K562 (cell line): ENCODE results near the gene TLDC2. TPM values are rescaled to one million over a fixed set of nuclear protein-coding genes. Genes with fewer than 3 reads are reported as not detected.

Experiments used
- BCL6 ChIP-seq: fragments of 250-450 bp; sonication (Bioruptor Pico); IDR thresholded peaks from 2 replicates; pipeline ENCODE4 v1.4.0; 2020
- BRF1 ChIP-seq: IDR thresholded peaks from 3 replicates; pipeline ENCODE4 v1.6.1; 2011; ENCODE audit warnings: borderline replicate concordance, mild to moderate bottlenecking; ENCODE audit not compliant: insufficient read length; ENCODE audit errors: extremely low read depth
- CBFB ChIP-seq: sonication (generic); formaldehyde crosslinking; IDR thresholded peaks from 2 replicates; pipeline ENCODE4 v1.4.0; 2020; ENCODE audit warnings: mild to moderate bottlenecking, missing genetic modification reagents
- CHAMP1 ChIP-seq: fragments of 450-650 bp; IDR thresholded peaks from 2 replicates; pipeline ENCODE4 v1.6.1; 2016; ENCODE audit warnings: mild to moderate bottlenecking
- GATAD2B ChIP-seq: fragments of 450-650 bp; IDR thresholded peaks from 2 replicates; pipeline ENCODE4 v1.6.1; 2017; ENCODE audit warnings: mild to moderate bottlenecking, borderline replicate concordance
- KAT2B ChIP-seq: IDR thresholded peaks from one replicate; pipeline ENCODE4 v1.6.1; 2012; ENCODE audit warnings: low read depth, mild to moderate bottlenecking, control low read depth, inconsistent platforms, low read length, moderate library complexity
- KDM2B ChIP-seq: fragments of 250-450 bp; sonication (Bioruptor Pico); IDR thresholded peaks from 2 replicates; pipeline ENCODE4 v1.8.0; 2021; ENCODE audit warnings: mild to moderate bottlenecking, moderate library complexity
- THRAP3 ChIP-seq: fragments of 450-650 bp; IDR thresholded peaks from 2 replicates; pipeline ENCODE4 v1.6.1; 2016; ENCODE audit warnings: mild to moderate bottlenecking, inconsistent platforms, borderline replicate concordance
- ZBTB17 ChIP-seq: fragments of 450-650 bp; formaldehyde crosslinking; IDR thresholded peaks from 2 replicates; pipeline ENCODE4 v1.4.0; 2020; ENCODE audit warnings: mild to moderate bottlenecking
- ZBTB40 ChIP-seq, 2 experiments: fragments of 450-650 bp in 1 of 2; sonication (generic) in 1 of 2; formaldehyde crosslinking in 1 of 2; IDR thresholded peaks; 2 replicates each; pipeline versions ENCODE4 v1.7.1 to v1.9.0; 2016 to 2022; ENCODE audit warnings: inconsistent platforms in 1 of 2, mild to moderate bottlenecking in 1 of 2, missing genetic modification reagents in 1 of 2
- ZNF354B ChIP-seq: fragments of 250-450 bp; sonication (Bioruptor Pico); IDR thresholded peaks from 2 replicates; pipeline ENCODE4 v1.4.0; 2020
- ZNF395 ChIP-seq: fragments of 200-800 bp; sonication (Bioruptor generic); IDR thresholded peaks from 2 replicates; pipeline ENCODE4 v1.6.1; 2017; ENCODE audit warnings: missing genetic modification characterization, missing compliant biosample characterization
- polyA plus RNA-seq, 8 experiments: library from polyadenylated mRNA; depleted of rRNA in 4 of 8; stranded (reverse) in 5 of 8; unstranded in 3 of 8; fragments of >200 nt; fragmentation: Nextera tagmentation in 2 of 8; fragmentation: Illumina TruSeq in 1 of 8; extraction: Ambion mirVana in 2 of 8; extraction: Trizol in 1 of 8; gene quantifications; 2 replicates each; pipeline versions ENCODE4 v1.2.1 to v1.2.3, GENCODE V29; 2011 to 2014; ENCODE audit warnings: inconsistent platforms in 1 of 8, missing spikeins in 1 of 8
- total RNA-seq, 7 experiments: library from RNA; depleted of rRNA in 6 of 7; stranded (reverse); fragments of >200 nt in 6 of 7; fragmentation: Illumina TruSeq in 2 of 7; extraction: Trizol in 2 of 7; gene quantifications; 2 replicates each; pipeline versions ENCODE4 v1.2.1 to v1.2.3, GENCODE V29; 2011 to 2021; ENCODE audit warnings: low replicate concordance in 1 of 7

Gene TLDC2
- total and polyA plus RNA-seq, 9 of the 15 experiments (the other 6 are each of a cell fraction or from before 2014, with no cell fraction given), result not detected

GRCh38 chr20:36865861-36866149 is 10.1 kb upstream of the TLDC2 start (continued):
- no peak for TF ChIP-seq ZBTB17 (CRISPR knock-in tag)
- TF ChIP-seq ZBTB40 (IDR thresholded peaks at IDR 0.05), result no peak
- no peak for TF ChIP-seq ZBTB40 (CRISPR knock-in tag; IDR thresholded peaks at IDR 0.05)
- TF ChIP-seq KDM2B (CRISPR knock-in tag), result no peak
- no peak for TF ChIP-seq CHAMP1
- TF ChIP-seq ZNF354B (CRISPR knock-in tag), result no peak
- TF ChIP-seq THRAP3, result no peak
- no peak for TF ChIP-seq ZNF395 (CRISPR knock-in tag)
- no peak for TF ChIP-seq BCL6 (CRISPR knock-in tag)
- no peak for TF ChIP-seq BRF1
- TF ChIP-seq CBFB (CRISPR knock-in tag), result no peak
- TF ChIP-seq KAT2B, result no peak
- TF ChIP-seq GATAD2B, result no peak
